Glutamatergic neuron (in vitro differentiated cells): ENCODE measurements around the gene KIF26B. TPM values are rescaled to one million over a fixed set of nuclear protein-coding genes. Genes with fewer than 3 reads are reported as not detected.

Source experiments
- DNase-seq: peaks from one replicate; pipeline ENCODE4 v3.0.0; 2022
- H3K27ac Mint-ChIP-seq: one replicate; pipeline ENCODE4 v1.8.0; 2020; ENCODE audit warnings: mild to moderate bottlenecking, mixed read lengths, inconsistent platforms; ENCODE audit not compliant: unreplicated experiment
- H3K27me3 Mint-ChIP-seq: one replicate; pipeline ENCODE4 v1.8.0; 2020; ENCODE audit warnings: mild to moderate bottlenecking, moderate library complexity, mixed read lengths, inconsistent platforms; ENCODE audit not compliant: unreplicated experiment
- H3K36me3 Mint-ChIP-seq: one replicate; pipeline ENCODE4 v1.8.0; 2020; ENCODE audit warnings: mild to moderate bottlenecking, mixed read lengths, inconsistent platforms; ENCODE audit not compliant: unreplicated experiment
- H3K4me1 Mint-ChIP-seq: one replicate; pipeline ENCODE4 v1.8.0; 2020; ENCODE audit warnings: mild to moderate bottlenecking, low read depth, mixed read lengths, inconsistent platforms; ENCODE audit not compliant: unreplicated experiment
- H3K4me3 Mint-ChIP-seq: one replicate; pipeline ENCODE4 v1.8.0; 2020; ENCODE audit warnings: mild to moderate bottlenecking, mixed read lengths, inconsistent platforms; ENCODE audit not compliant: unreplicated experiment
- H3K9me3 Mint-ChIP-seq: one replicate; pipeline ENCODE4 v1.8.0; 2020; ENCODE audit warnings: mild to moderate bottlenecking, moderate library complexity, mixed read lengths, inconsistent platforms; ENCODE audit not compliant: unreplicated experiment
- total RNA-seq: library from RNA; stranded (reverse); fragmentation: NEBNext Ultra II Directional; extraction: Animal tissue kit (Norgen Biotek cat#: 25700); gene quantifications from one replicate; pipeline ENCODE4 v1.2.1, GENCODE V29; 2021; ENCODE audit not compliant: unreplicated experiment
- TF ChIP-seq, protein P1 (sequence below): fragments of 200-600 bp; sonication (generic); IDR thresholded peaks from one replicate; pipeline ENCODE4 v1.5.0; 2021; ENCODE audit not compliant: partially characterized antibody, unreplicated experiment

KIF26B gene
- total RNA-seq, 1 donor from 2014 or later: 2.4 TPM

DNA sequence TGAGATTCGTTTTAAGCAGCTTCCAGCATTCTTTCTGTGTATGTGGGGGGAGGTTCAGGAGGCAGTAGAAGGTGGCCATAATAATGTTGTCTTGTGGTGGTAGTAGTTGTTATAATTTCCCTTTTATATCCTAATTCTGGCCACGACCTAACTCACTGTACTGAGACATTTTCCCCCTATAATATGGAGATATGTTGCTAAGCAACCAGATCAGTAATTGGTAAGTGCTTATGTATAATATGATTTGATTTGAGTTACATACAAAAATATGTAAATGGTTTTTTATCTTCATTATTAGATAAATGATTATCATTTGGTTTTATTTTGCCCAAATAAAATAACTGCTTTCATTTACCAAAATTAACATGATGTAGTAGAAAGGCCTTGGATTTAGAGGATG, 376.2 kb downstream of the KIF26B start:
- Mint-ChIP-seq H3K4me3 (no peak overlapping the region), H3K27ac (no peak overlapping the region), H3K4me1 (peaks cover 3% of the 10 kb centered on the region), H3K27me3 (no peaks in the 10 kb centered on the region), H3K36me3 (no peaks in the 10 kb centered on the region), H3K9me3 (no peaks in the 10 kb centered on the region)
- DNase-seq: no peak
- TF ChIP-seq, protein P1, sequence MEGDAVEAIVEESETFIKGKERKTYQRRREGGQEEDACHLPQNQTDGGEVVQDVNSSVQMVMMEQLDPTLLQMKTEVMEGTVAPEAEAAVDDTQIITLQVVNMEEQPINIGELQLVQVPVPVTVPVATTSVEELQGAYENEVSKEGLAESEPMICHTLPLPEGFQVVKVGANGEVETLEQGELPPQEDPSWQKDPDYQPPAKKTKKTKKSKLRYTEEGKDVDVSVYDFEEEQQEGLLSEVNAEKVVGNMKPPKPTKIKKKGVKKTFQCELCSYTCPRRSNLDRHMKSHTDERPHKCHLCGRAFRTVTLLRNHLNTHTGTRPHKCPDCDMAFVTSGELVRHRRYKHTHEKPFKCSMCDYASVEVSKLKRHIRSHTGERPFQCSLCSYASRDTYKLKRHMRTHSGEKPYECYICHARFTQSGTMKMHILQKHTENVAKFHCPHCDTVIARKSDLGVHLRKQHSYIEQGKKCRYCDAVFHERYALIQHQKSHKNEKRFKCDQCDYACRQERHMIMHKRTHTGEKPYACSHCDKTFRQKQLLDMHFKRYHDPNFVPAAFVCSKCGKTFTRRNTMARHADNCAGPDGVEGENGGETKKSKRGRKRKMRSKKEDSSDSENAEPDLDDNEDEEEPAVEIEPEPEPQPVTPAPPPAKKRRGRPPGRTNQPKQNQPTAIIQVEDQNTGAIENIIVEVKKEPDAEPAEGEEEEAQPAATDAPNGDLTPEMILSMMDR: no peak

DNA sequence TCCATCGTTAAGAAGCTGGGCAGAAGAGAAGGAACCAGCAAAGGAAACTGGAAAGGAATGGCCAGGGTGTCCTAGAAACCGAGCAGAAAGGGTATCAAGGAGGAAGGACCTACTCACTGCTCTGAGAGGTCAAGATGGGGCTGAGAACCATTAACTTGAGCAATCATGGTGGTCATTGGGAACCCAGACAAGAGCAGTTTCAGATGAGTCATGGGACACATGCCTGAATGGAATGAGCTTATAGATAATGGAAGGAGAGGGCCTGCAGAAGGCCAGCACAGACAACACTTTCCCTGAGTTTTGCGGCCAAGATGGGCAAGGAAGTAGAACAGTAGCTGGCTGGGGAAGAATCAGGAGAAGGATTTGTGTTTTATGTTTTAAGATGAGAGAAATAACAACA, 383.2 kb downstream of the KIF26B start:
- H3K27ac Mint-ChIP-seq: no peak overlapping the region
- H3K9me3 Mint-ChIP-seq: no peaks in the 10 kb centered on the region
- H3K27me3 Mint-ChIP-seq: no peaks in the 10 kb centered on the region
- TF ChIP-seq, protein P1: no peak
- H3K4me1 Mint-ChIP-seq: no peaks in the 10 kb centered on the region
- no peak for DNase-seq
- H3K4me3 Mint-ChIP-seq: no peak overlapping the region
- no peaks in the 10 kb centered on the region for H3K36me3 Mint-ChIP-seq

- no peak for DNase-seq
- Mint-ChIP-seq H3K9me3 (no peaks in the 10 kb centered on the region), H3K4me3 (no peak overlapping the region), H3K36me3 (no peaks in the 10 kb centered on the region), H3K4me1 (no peaks in the 10 kb centered on the region), H3K27ac (no peak overlapping the region), H3K27me3 (no peaks in the 10 kb centered on the region)
- TF ChIP-seq, protein P1: no peak
Observed at GRCh38 chr1:245538671-245539070, 383.9 kb downstream of the KIF26B start.

GRCh38 chr1:245541369-245541768, 386.6 kb downstream of the KIF26B start:
- no peak overlapping the region for H3K27ac Mint-ChIP-seq
- H3K27me3 Mint-ChIP-seq: no peaks in the 10 kb centered on the region
- no peaks in the 10 kb centered on the region for H3K36me3 Mint-ChIP-seq
- H3K4me3 Mint-ChIP-seq: no peak overlapping the region
- no peaks in the 10 kb centered on the region for H3K4me1 Mint-ChIP-seq
- TF ChIP-seq, protein P1: no peak
- peaks cover 2% of the 10 kb centered on the region for H3K9me3 Mint-ChIP-seq
- DNase-seq: no peak

DNA sequence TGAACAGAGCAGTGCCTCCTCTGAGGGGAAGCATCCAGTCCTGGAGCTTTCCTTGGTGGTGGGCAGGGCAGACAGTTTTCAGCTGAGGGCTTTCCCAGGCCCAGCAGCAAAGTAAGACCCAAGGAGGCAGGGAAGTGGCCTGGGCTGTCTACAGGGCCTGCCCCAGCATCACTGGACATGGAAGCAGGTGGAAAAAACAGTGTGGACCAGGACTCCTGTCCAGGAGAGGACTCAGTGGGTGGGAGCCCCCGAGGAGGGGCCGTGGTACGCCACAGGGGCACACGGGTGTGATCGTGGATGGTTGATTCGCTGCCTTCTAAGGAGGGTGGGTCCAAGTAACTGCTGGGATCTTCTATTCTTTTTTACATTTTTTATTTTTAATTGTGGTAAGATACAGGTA, 387.6 kb downstream of the KIF26B start:
- H3K4me3 Mint-ChIP-seq: no peak overlapping the region
- H3K9me3 Mint-ChIP-seq: peaks cover 2% of the 10 kb centered on the region
- H3K27me3 Mint-ChIP-seq: no peaks in the 10 kb centered on the region
- no peaks in the 10 kb centered on the region for H3K4me1 Mint-ChIP-seq
- H3K27ac Mint-ChIP-seq: no peak overlapping the region
- TF ChIP-seq, protein P1: no peak
- H3K36me3 Mint-ChIP-seq: no peaks in the 10 kb centered on the region
- no peak for DNase-seq
